PC-9 (cell line): ENCODE data around the gene ITM2C.

Source experiments
- EZH2 ChIP-seq: fragments of 200-600 bp; sonication (generic); IDR thresholded peaks from 2 replicates; pipeline ENCODE4 v1.8.0; 2017; ENCODE audit warnings: antibody characterized with exemption, low read depth
- TF ChIP-seq, protein P1 (sequence below): fragments of 200-600 bp; sonication (generic); conservative IDR thresholded peaks from 2 replicates; pipeline ENCODE4 v1.6.1; 2017; ENCODE audit warnings: mixed run types, antibody characterized with exemption, mild to moderate bottlenecking, moderate library complexity

DNA sequence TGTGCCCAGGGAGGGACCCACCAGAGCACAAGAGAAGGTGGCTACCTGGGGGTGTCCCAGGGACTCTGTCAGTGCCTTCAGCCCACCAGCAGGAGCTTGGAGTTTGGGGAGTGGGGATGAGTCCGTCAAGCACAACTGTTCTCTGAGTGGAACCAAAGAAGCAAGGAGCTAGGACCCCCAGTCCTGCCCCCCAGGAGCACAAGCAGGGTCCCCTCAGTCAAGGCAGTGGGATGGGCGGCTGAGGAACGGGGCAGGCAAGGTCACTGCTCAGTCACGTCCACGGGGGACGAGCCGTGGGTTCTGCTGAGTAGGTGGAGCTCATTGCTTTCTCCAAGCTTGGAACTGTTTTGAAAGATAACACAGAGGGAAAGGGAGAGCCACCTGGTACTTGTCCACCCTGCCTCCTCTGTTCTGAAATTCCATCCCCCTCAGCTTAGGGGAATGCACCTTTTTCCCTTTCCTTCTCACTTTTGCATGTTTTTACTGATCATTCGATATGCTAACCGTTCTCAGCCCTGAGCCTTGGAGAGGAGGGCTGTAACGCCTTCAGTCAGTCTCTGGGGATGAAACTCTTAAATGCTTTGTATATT lies 14.0 kb downstream of the ITM2C start:
- TF ChIP-seq, protein P1, sequence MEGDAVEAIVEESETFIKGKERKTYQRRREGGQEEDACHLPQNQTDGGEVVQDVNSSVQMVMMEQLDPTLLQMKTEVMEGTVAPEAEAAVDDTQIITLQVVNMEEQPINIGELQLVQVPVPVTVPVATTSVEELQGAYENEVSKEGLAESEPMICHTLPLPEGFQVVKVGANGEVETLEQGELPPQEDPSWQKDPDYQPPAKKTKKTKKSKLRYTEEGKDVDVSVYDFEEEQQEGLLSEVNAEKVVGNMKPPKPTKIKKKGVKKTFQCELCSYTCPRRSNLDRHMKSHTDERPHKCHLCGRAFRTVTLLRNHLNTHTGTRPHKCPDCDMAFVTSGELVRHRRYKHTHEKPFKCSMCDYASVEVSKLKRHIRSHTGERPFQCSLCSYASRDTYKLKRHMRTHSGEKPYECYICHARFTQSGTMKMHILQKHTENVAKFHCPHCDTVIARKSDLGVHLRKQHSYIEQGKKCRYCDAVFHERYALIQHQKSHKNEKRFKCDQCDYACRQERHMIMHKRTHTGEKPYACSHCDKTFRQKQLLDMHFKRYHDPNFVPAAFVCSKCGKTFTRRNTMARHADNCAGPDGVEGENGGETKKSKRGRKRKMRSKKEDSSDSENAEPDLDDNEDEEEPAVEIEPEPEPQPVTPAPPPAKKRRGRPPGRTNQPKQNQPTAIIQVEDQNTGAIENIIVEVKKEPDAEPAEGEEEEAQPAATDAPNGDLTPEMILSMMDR, result no peak
- no peak for TF ChIP-seq EZH2
